ENCODE measurements around the gene TLK1.

The TLK1 gene

GRCh38 chr2:171004833-171005232 is 155.9 kb downstream of the TLK1 start:
- no peak for DNase-seq (ENCODE audit: low read depth, low spot score)

GRCh38 chr2:171004363-171004762 is 156.3 kb downstream of the TLK1 start:
- no peak for DNase-seq (ENCODE audit: low read depth, low spot score)

- no peak for DNase-seq (ENCODE audit: low read depth, low spot score)
These were observed 161.0 kb downstream of the TLK1 start for GRCh38 chr2:170999654-171000053.

GRCh38 chr2:170997893-170998597 is 162.6 kb downstream of the TLK1 start:
- no peak for DNase-seq (ENCODE audit: low read depth, low spot score)

- no peak for DNase-seq (ENCODE audit: low read depth, low spot score)
These were observed 164.4 kb downstream of the TLK1 start for GRCh38 chr2:170996316-170996715.

- no peak for DNase-seq (ENCODE audit: low read depth, low spot score)
These were observed 169.1 kb downstream of the TLK1 start for GRCh38 chr2:170991398-170992182.

GRCh38 chr2:170986566-170987258 is 174.0 kb downstream of the TLK1 start:
- no peak for DNase-seq (ENCODE audit: low read depth, low spot score)

GRCh38 chr2:170985407-170985806 is 175.3 kb downstream of the TLK1 start:
- no peak for DNase-seq (ENCODE audit: low read depth, low spot score)

- no peak for DNase-seq (ENCODE audit: low read depth, low spot score)
These were observed 176.6 kb downstream of the TLK1 start for GRCh38 chr2:170984079-170984478.

GRCh38 chr2:170975943-170976270 is 184.8 kb downstream of the TLK1 start:
- DNase-seq (ENCODE audit: low read depth, low spot score): no peak

- no peak for DNase-seq (ENCODE audit: low read depth, low spot score)
These were observed 185.4 kb downstream of the TLK1 start for GRCh38 chr2:170975127-170975942.

- no peak for DNase-seq (ENCODE audit: low read depth, low spot score)
These were observed 186.2 kb downstream of the TLK1 start for GRCh38 chr2:170974304-170974993.

GRCh38 chr2:170973492-170974303 is 187.0 kb downstream of the TLK1 start:
- DNase-seq (ENCODE audit: low read depth, low spot score): peak; percentile 41

- no peak for DNase-seq (ENCODE audit: low read depth, low spot score)
These were observed 187.5 kb downstream of the TLK1 start for GRCh38 chr2:170973225-170973491.

- DNase-seq (ENCODE audit: low read depth, low spot score): no peak
These were observed 188.1 kb downstream of the TLK1 start for GRCh38 chr2:170972296-170973224.

- DNase-seq (ENCODE audit: low read depth, low spot score): no peak
These were observed 189.6 kb downstream of the TLK1 start for GRCh38 chr2:170971071-170971470.

GRCh38 chr2:170969872-170970496 is 190.7 kb downstream of the TLK1 start:
- DNase-seq (ENCODE audit: low read depth, low spot score): no peak

GRCh38 chr2:170969030-170969429 is 191.7 kb downstream of the TLK1 start:
- DNase-seq (ENCODE audit: low read depth, low spot score): no peak
